Measurements from ENCODE around the gene BOLA1. TPM values are rescaled to one million over a fixed set of nuclear protein-coding genes. Genes with fewer than 3 reads are reported as not detected.
A peak's percentile ranks its signal among the peaks of the same experiment; 100 is the strongest.

The BOLA1 gene
- total and polyA plus RNA-seq, 2 of the 13 experiments (the other 11 are each of a cell fraction or from before 2014, with no cell fraction given), result 3.2 to 4.2 TPM

GRCh38 chr1:149887456-149888246 is 11.7 kb upstream of the BOLA1 start (continued):
- TF ChIP-seq ZHX2 (IDR thresholded peaks at IDR 0.05; ENCODE audit: low read depth) (no peak), ZHX2 (CRISPR knock-in tag; IDR thresholded peaks at IDR 0.05; ENCODE audit: borderline replicate concordance) (0 out of 2 replicates have a peak, but pooled peaks have one; percentile 30), ZNF670 (CRISPR knock-in tag; IDR thresholded peaks at IDR 0.05; ENCODE audit: borderline replicate concordance) (peak; percentile 32; the same call in 1 of the 2 replicates), ZBTB3 (CRISPR knock-in tag; IDR thresholded peaks at IDR 0.05; ENCODE audit: borderline replicate concordance, low read depth) (no peak), NR0B2 (CRISPR knock-in tag; IDR thresholded peaks at IDR 0.05) (peak; percentile 52), ZNF674 (CRISPR knock-in tag; IDR thresholded peaks at IDR 0.05; ENCODE audit: low read depth) (no peak), ZNF326 (CRISPR knock-in tag; IDR thresholded peaks at IDR 0.05; ENCODE audit: borderline replicate concordance) (no peak), ZNF30 (CRISPR knock-in tag; IDR thresholded peaks at IDR 0.05) (no peak), ZBTB25 (CRISPR knock-in tag; IDR thresholded peaks at IDR 0.05) (no peak), NFATC3 (CRISPR knock-in tag; IDR thresholded peaks at IDR 0.05) (no peak), U2AF2 (IDR thresholded peaks at IDR 0.05; ENCODE audit: low read depth, low read length) (0 out of 2 replicates have a peak, but pooled peaks have one; percentile 67), HOXA3 (CRISPR knock-in tag; IDR thresholded peaks at IDR 0.05) (no peak), TEAD2 (CRISPR knock-in tag; IDR thresholded peaks at IDR 0.05) (no peak), DBP (CRISPR knock-in tag; IDR thresholded peaks at IDR 0.05; ENCODE audit: not compliant biosample characterization) (peak; percentile 77), NFYC (CRISPR knock-in tag; IDR thresholded peaks at IDR 0.05) (peak; percentile 85), KDM4B (CRISPR knock-in tag; IDR thresholded peaks at IDR 0.05) (no peak), ZFP90 (CRISPR knock-in tag; IDR thresholded peaks at IDR 0.05; ENCODE audit: borderline replicate concordance) (no peak), STAT5B (CRISPR knock-in tag; IDR thresholded peaks at IDR 0.05) (0 out of 2 replicates have a peak, but pooled peaks have one; percentile 38), SMAD9 (CRISPR knock-in tag; IDR thresholded peaks at IDR 0.05) (no peak), ELF3 (CRISPR knock-in tag; IDR thresholded peaks at IDR 0.05) (no peak; the same call in 1 of the 2 replicates), MIER3 (CRISPR knock-in tag; IDR thresholded peaks at IDR 0.05; ENCODE audit: borderline replicate concordance) (no peak), KMT2A (CRISPR knock-in tag; IDR thresholded peaks at IDR 0.05) (no peak), TEAD3 (CRISPR knock-in tag; optimal IDR thresholded peaks at IDR 0.05; ENCODE audit: borderline replicate concordance) (no peak)

Measured in HepG2 (cell line).